ENCODE results near the gene EEA1. TPM values are rescaled to one million over a fixed set of nuclear protein-coding genes. Genes with fewer than 3 reads are reported as not detected.

EEA1 gene
- total and polyA plus RNA-seq, 7 donors: 4.1 to 51.8 (median 27.7) TPM

DNA sequence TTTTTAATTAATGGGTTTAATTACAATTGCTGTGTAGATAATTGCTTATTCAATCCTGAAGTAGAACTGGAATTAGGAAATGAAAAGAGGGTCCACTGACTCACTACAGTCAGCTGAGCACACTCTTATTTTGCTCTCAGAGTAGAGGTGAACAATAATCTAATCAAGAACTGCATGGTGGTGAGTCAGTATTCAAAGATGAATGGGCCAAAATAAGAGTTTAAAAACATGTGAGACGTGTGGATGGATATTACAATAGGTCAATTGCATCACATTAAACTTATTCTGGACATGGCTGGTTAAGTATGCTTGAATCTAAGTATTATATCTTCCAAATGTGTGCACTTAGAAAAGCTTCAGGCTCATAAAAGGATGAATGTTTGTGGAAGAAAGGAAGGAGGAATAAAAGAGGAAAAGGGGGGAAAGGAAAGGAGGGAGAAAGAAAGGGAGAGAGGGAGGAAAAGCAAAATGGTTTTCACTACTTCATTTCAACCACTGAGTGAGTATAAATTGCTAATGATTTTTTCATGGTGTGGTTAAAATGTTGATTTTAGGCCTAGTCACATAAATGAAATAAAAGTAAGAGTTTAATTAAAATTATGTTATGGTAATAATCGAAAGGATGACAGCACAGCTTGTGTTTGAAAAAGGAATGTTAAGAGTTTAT lies 27.0 kb upstream of the EEA1 start:
- no peak overlapping the region for H3K4me3 ChIP-seq

DNA sequence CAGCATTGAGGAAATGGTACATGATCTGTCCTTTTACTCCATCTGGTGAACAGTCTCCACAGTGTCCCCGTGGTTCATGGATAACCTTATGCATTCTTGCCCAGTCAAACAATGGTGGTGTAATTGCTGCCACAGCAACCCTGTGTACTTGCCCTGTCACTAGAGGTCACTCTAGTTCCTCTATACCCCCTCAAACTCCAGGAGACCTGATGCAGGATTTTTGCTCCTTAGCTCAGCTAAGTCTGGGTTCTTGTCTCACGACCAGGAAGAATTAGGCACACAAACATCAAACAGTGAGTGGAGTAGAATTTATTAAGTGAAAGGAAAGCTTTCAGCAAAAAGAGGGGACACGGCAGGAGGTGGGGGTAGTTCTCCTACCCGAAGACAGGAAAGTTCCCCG lies 24.7 kb upstream of the EEA1 start:
- 77 to 94% (median 88%) methylated on average over 5 of the region's 5 CpGs for WGBS, 3 donors
- intact Hi-C loops (cut with DNase I): no loop called here
- Histone ChIP-seq H3K9me3 (peaks cover 14% of the 10 kb centered on the region), H3K27me3 (ENCODE audit: insufficient read depth in 3 of 3, low read length in 2 of 3) (no peaks in the 10 kb centered on the region), H3K4me3 (no peak overlapping the region), H3K4me1 (no peaks in the 10 kb centered on the region), H3K36me3 (ENCODE audit: insufficient read depth in 1 of 2, low read depth in 1 of 2) (no peaks in the 10 kb centered on the region), H3K27ac (no peak overlapping the region)
- no peak for DNase-seq
- no peak for ATAC-seq
- TF ChIP-seq, protein P1, sequence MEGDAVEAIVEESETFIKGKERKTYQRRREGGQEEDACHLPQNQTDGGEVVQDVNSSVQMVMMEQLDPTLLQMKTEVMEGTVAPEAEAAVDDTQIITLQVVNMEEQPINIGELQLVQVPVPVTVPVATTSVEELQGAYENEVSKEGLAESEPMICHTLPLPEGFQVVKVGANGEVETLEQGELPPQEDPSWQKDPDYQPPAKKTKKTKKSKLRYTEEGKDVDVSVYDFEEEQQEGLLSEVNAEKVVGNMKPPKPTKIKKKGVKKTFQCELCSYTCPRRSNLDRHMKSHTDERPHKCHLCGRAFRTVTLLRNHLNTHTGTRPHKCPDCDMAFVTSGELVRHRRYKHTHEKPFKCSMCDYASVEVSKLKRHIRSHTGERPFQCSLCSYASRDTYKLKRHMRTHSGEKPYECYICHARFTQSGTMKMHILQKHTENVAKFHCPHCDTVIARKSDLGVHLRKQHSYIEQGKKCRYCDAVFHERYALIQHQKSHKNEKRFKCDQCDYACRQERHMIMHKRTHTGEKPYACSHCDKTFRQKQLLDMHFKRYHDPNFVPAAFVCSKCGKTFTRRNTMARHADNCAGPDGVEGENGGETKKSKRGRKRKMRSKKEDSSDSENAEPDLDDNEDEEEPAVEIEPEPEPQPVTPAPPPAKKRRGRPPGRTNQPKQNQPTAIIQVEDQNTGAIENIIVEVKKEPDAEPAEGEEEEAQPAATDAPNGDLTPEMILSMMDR (IDR thresholded peaks at IDR 0.05): no peak

More for the DNA sequence above, 27.0 kb upstream of the EEA1 start:
- peaks cover 14% of the 10 kb centered on the region for H3K9me3 ChIP-seq
- DNase-seq (no peak), ATAC-seq (no peak)
- WGBS, 3 donors: 69 to 76% (median 73%) methylated on average over 2 of the region's 2 CpGs
- no peak overlapping the region for H3K27ac ChIP-seq
- intact Hi-C loops (cut with DNase I): no loop called here
- H3K36me3 ChIP-seq (ENCODE audit: insufficient read depth in 1 of 2, low read depth in 1 of 2): no peaks in the 10 kb centered on the region
- H3K27me3 ChIP-seq (ENCODE audit: insufficient read depth in 3 of 3, low read length in 2 of 3): no peaks in the 10 kb centered on the region
- no peaks in the 10 kb centered on the region for H3K4me1 ChIP-seq
- TF ChIP-seq, protein P1 (IDR thresholded peaks at IDR 0.05): no peak

DNA sequence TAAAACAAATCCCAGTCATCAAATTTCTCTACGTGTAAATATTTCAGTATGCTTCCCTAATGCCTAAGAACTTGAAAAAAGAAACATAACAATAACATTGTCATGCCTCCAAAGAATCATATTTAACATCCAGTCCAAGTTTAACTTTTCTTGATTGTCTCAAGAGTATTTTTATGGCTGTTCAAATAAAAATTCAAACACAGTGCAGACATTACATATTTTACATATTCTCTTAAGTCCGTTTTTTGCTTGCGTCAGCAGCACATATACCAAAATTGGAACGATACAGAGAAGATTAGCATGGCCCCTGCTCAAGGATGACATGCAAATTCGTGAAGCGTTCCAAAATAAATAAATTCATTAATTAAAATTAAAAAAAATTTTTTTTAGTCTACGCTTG lies 23.3 kb upstream of the EEA1 start:
- Histone ChIP-seq H3K9me3 (peaks cover 14% of the 10 kb centered on the region), H3K4me3 (no peak overlapping the region), H3K27ac (no peak overlapping the region), H3K27me3 (ENCODE audit: insufficient read depth in 3 of 3, low read length in 2 of 3) (no peaks in the 10 kb centered on the region), H3K36me3 (ENCODE audit: insufficient read depth in 1 of 2, low read depth in 1 of 2) (no peaks in the 10 kb centered on the region), H3K4me1 (no peaks in the 10 kb centered on the region)
- intact Hi-C loops (cut with DNase I): no loop called here
- 69 to 81% (median 77%) methylated on average over 7 of the region's 7 CpGs for WGBS, 3 donors
- TF ChIP-seq, protein P1 (IDR thresholded peaks at IDR 0.05): no peak
- ATAC-seq (no peak), DNase-seq (no peak)

DNA sequence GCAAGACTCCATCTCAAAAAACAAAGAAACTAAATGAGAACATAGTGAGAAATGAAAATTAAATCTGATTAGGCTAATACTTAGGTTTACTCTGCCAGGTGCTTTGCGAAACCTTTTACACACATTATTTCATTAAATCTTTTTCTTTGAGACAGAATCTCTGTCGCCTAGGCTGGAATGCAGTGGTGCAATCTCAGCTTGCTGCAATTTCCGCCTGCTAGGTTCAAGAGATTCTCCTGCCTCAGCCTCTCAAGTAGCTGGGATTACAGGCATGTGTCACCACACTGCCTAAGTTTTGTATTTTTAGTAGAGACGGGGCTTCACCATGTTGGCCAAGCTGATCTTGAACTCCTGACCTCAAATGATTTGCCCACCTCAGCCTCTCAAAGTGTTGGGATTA lies 21.9 kb upstream of the EEA1 start:
- TF ChIP-seq, protein P1 (IDR thresholded peaks at IDR 0.05): no peak
- no peaks in the 10 kb centered on the region for H3K36me3 ChIP-seq (ENCODE audit: insufficient read depth in 1 of 2, low read depth in 1 of 2)

DNA sequence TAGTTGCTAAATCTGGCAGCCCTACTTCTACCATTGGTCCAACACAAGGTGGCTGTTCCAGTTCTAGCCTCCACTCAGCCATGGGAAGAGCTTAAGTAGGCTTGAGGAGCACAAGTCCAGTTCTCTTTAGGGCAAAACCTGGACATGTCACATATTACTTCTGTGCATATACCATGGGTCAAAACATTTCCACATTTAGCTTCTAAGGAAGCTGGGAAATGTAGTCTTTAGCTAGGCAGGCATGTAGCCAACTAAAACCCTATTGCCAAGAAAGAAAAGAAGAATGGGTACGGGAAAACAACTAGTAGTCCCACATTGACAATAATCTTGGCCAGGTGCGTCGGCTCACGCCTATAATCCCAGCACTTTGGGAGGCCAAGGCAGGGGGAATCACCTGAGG lies 20.9 kb upstream of the EEA1 start:
- TF ChIP-seq, protein P1 (IDR thresholded peaks at IDR 0.05): no peak
- H3K4me3 ChIP-seq: no peak overlapping the region
- DNase-seq (no peak), ATAC-seq (no peak)
- H3K4me1 ChIP-seq: no peaks in the 10 kb centered on the region
- H3K9me3 ChIP-seq: peaks cover 14% of the 10 kb centered on the region
- H3K27ac ChIP-seq: no peak overlapping the region
- H3K27me3 ChIP-seq (ENCODE audit: insufficient read depth in 3 of 3, low read length in 2 of 3): no peaks in the 10 kb centered on the region
- intact Hi-C loops (cut with DNase I): no loop called here
- no peaks in the 10 kb centered on the region for H3K36me3 ChIP-seq (ENCODE audit: insufficient read depth in 1 of 2, low read depth in 1 of 2)
- 73 to 78% (median 73%) methylated on average over 4 of the region's 4 CpGs for WGBS, 3 donors

More for the DNA sequence above, 21.9 kb upstream of the EEA1 start:
- intact Hi-C loops (cut with DNase I): no loop called here
- Histone ChIP-seq H3K4me3 (no peak overlapping the region), H3K9me3 (peaks cover 14% of the 10 kb centered on the region), H3K27me3 (ENCODE audit: insufficient read depth in 3 of 3, low read length in 2 of 3) (no peaks in the 10 kb centered on the region), H3K27ac (no peak overlapping the region), H3K4me1 (no peaks in the 10 kb centered on the region)
- WGBS, 3 donors: 90 to 95% (median 92%) methylated on average over 4 of the region's 4 CpGs
- DNase-seq (no peak), ATAC-seq (no peak)

All from psoas muscle (tissue), 8 donors.